ENCODE data around the gene DLGAP1.

DLGAP1 gene

GRCh38 chr18:4248686-4249085, 206.4 kb downstream of the DLGAP1 start:
- no peak overlapping the region for H3K4me3 ChIP-seq (ENCODE audit: low read depth, low read length)
- TF ChIP-seq CTCF (IDR thresholded peaks at IDR 0.05; ENCODE audit: borderline replicate concordance, insufficient read depth, low read depth, low read length) = no peak

GRCh38 chr18:4246374-4246773, 208.7 kb downstream of the DLGAP1 start:
- no peak for TF ChIP-seq CTCF (IDR thresholded peaks at IDR 0.05; ENCODE audit: borderline replicate concordance, insufficient read depth, low read depth, low read length)
- H3K4me3 ChIP-seq (ENCODE audit: low read depth, low read length) = no peak overlapping the region

GRCh38 chr18:4245456-4245855, 209.7 kb downstream of the DLGAP1 start:
- H3K4me3 ChIP-seq (ENCODE audit: low read depth, low read length) = no peak overlapping the region
- no peak for TF ChIP-seq CTCF (IDR thresholded peaks at IDR 0.05; ENCODE audit: borderline replicate concordance, insufficient read depth, low read depth, low read length)

- no peak overlapping the region for H3K4me3 ChIP-seq (ENCODE audit: low read depth, low read length)
- no peak for TF ChIP-seq CTCF (IDR thresholded peaks at IDR 0.05; ENCODE audit: borderline replicate concordance, insufficient read depth, low read depth, low read length)
These were observed 212.5 kb downstream of the DLGAP1 start for GRCh38 chr18:4242431-4243161.

GRCh38 chr18:4241090-4241617, 214.0 kb downstream of the DLGAP1 start:
- no peak for TF ChIP-seq CTCF (IDR thresholded peaks at IDR 0.05; ENCODE audit: borderline replicate concordance, insufficient read depth, low read depth, low read length)
- H3K4me3 ChIP-seq (ENCODE audit: low read depth, low read length) = no peak overlapping the region

GRCh38 chr18:4238966-4239365, 216.1 kb downstream of the DLGAP1 start:
- no peak overlapping the region for H3K4me3 ChIP-seq (ENCODE audit: low read depth, low read length)
- no peak for TF ChIP-seq CTCF (IDR thresholded peaks at IDR 0.05; ENCODE audit: borderline replicate concordance, insufficient read depth, low read depth, low read length)

- TF ChIP-seq CTCF (IDR thresholded peaks at IDR 0.05; ENCODE audit: borderline replicate concordance, insufficient read depth, low read depth, low read length) = no peak
- H3K4me3 ChIP-seq (ENCODE audit: low read depth, low read length) = no peak overlapping the region
These were observed 217.5 kb downstream of the DLGAP1 start for GRCh38 chr18:4237664-4238041.

Measured in GM12875 (cell line).